GM12873 (cell line): Measurements from ENCODE around the gene C16orf95.

Experiments used
- TF ChIP-seq, protein P1 (sequence below): IDR thresholded peaks from 2 replicates; pipeline ENCODE4 v1.5.1; 2012; ENCODE audit warnings: low read depth, mild to moderate bottlenecking, moderate library complexity, low read length, control low read depth; ENCODE audit not compliant: insufficient read depth; ENCODE audit errors: missing control alignments

The C16orf95 gene

GRCh38 chr16:87316923-87317749 lies at the start of gene C16orf95:
Gene C16orf95 (minus strand): TSS chr16:87317392. CDS start chr16:87317242, 150 bp downstream.
- TF ChIP-seq, protein P1, sequence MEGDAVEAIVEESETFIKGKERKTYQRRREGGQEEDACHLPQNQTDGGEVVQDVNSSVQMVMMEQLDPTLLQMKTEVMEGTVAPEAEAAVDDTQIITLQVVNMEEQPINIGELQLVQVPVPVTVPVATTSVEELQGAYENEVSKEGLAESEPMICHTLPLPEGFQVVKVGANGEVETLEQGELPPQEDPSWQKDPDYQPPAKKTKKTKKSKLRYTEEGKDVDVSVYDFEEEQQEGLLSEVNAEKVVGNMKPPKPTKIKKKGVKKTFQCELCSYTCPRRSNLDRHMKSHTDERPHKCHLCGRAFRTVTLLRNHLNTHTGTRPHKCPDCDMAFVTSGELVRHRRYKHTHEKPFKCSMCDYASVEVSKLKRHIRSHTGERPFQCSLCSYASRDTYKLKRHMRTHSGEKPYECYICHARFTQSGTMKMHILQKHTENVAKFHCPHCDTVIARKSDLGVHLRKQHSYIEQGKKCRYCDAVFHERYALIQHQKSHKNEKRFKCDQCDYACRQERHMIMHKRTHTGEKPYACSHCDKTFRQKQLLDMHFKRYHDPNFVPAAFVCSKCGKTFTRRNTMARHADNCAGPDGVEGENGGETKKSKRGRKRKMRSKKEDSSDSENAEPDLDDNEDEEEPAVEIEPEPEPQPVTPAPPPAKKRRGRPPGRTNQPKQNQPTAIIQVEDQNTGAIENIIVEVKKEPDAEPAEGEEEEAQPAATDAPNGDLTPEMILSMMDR = peak; percentile 74

DNA sequence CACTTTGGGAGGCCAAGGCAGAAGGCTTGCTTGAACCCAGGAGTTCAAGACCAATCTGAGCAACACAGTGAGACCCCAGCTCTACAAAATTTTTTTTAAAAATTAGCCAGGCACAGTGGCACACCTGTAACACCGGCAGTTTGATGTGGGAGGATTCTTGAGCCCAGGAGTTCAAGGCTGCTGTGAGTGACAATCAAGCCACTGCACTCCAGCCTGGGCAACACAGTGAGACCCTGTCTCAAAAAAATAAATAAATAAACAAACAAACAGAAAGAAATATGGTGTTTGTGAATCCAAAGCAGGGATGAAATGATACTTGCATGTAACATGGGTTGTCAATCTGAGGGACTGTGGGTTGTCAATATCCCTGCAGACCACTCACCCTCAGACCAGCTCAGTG lies 49.7 kb upstream of the C16orf95 start:
- TF ChIP-seq, protein P1 = no peak

GRCh38 chr16:87366288-87366687 lies 49.1 kb upstream of the C16orf95 start:
- TF ChIP-seq, protein P1 = no peak

DNA sequence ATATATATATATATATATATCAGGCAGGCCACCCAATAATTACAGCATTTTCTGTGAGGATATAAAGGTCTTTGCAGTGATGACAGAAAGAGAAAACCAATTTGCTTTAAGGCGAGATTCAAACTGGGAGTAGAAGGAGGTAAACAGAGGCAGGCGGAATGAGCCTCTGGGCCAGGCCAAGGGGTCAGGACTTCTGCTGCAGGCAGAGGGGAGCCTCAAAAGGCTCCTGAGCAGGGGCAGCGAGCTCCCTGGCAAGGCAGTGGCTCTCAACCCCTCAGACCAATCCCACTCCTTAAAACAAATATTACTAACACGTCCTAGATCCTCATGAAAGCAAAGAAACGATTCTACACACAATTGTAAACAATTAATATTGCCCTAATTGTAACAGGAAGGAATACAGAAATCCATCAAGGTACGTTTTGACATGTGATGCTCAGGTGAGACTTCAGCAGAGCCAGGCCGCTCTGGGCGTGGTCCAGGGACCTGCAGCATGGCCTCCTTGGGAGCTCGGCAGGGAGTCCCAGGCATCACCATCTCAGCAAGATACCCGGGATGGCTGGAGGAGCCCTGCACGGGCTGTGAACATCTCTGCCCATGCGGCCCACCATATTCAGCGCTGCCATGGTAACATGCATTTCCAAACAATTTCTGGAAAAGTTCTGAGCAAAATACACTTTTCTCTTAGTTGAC lies 48.0 kb upstream of the C16orf95 start:
- TF ChIP-seq, protein P1 = no peak

DNA sequence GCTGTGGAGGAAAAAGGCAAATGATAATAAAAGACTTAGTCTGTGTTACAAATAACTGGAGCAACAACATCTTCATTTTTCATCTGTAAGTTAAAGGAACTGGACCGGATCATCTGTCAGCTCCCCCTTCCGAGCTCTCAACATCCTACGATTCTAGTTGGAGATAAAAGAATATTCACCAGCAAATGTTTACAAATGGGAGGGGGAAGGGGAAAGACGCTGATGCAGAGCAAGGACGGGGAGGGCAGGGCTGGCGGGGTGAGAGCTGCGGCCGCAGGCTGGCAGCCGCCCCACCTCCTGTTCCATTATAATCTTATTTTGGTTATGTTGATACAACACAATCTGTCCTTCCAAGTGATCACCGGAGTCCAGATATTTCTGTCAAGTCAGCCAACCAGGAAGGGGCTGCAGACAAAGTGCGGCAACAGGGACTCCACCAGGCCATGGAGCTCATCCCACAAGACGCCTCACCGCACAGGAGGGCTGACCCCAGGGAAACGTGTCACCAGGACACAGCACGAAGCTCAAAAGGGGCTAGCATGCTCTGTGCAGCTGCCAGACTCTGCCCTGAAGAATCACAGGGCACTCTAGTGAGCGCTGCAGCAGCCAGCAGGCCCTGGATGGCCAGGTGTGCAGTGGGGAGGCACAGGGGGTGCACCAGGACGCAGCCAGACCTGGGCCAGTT lies 46.7 kb upstream of the C16orf95 start:
- TF ChIP-seq, protein P1 = no peak

DNA sequence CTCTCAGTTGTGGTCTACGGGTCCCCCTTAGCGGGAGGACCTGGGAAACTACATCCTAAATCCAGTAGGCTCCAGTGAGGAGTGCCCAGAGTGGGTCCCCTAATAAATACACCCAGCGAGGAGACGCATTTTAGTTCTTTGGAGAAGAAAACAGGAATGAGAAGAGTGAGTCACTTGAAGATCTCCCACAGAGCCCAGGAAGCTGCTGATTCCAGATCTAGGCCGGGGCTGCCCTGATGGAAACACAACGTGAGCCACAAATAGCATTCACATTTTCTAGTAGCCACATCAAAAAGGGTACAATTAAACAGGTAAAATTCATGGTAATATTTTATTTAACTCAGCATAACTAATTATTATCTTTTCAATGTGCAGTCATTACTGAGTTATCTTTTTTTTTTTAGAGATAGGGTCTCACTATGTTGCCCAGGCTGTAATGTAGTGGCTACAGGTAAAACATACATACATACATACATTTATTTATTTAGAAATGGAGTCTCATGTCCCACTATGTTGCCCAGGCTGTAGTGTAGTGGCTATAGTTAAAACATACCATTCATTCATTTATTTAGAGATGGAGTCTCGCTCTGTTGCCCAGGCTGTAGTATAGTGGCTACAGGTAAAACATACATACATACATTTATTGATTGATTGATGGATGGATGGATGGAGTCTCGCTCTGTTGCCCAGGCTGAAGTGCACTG lies 44.9 kb upstream of the C16orf95 start:
- TF ChIP-seq, protein P1 = no peak
